Dermis microvascular lymphatic vessel endothelial cell (primary cell): Measurements from ENCODE around the gene CHD6. TPM values are rescaled to one million over a fixed set of nuclear protein-coding genes. Genes with fewer than 3 reads are reported as not detected.
A peak's percentile ranks its signal among the peaks of the same experiment; 100 is the strongest.

Experiments
- DNase-seq, 2 donors: peaks; one replicate each; pipeline versions ENCODE4 v3.0.0 to v3.0.0-alpha.2; 2010; ENCODE audit warnings: low read depth in 2 of 2
- total RNA-seq: library from RNA; depleted of rRNA; stranded (reverse); fragments of >200 nt; gene quantifications from 2 replicates; pipeline ENCODE4 v1.2.1, GENCODE V29; 2014

Gene CHD6
- total RNA-seq, 1 donor from 2014 or later: 15.7 TPM

GRCh38 chr20:41623625-41624375 is 5.6 kb upstream of the CHD6 start:
- DNase-seq: no peak

DNA sequence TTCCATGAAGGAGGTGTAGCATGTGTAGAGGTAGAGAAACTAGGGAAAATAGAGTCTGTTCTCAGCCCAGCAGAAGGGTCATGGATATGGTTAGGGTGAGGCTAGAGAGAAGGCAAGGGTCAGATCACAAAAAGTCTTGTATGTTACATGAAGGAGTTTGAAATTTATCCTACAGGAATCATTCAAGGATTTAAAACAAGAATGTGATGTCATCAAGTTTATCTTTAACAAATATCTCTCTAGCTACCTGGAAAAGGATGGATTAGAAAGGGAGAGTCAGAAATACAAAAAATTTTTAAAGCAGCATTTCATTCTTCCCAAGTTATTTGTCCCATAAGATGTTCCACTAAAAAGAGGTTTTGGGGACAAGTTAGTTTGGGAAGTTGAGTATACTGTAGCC is 4.4 kb upstream of the CHD6 start:
- DNase-seq: no peak

DNA sequence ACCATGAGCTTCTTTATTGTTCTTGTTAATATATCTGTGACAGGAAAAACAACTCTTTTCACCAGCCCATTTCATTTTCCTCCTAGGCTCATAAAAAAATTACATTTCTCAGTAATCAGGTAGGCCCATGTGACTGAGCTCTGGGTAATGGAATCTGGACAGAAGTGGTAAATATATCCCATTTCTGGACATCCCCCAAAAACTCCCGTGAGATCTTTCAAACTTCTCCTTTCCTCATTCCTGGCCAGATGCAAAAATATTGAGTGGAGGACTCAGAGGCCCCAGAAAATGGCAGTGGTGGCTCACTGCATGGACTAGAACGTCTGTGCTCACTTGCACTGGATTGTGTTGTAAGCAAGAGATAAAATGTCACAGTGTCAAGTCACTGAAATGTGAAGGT is 3.8 kb upstream of the CHD6 start:
- DNase-seq: no peak

GRCh38 chr20:41621421-41621820 is 3.2 kb upstream of the CHD6 start:
- DNase-seq: no peak

DNA sequence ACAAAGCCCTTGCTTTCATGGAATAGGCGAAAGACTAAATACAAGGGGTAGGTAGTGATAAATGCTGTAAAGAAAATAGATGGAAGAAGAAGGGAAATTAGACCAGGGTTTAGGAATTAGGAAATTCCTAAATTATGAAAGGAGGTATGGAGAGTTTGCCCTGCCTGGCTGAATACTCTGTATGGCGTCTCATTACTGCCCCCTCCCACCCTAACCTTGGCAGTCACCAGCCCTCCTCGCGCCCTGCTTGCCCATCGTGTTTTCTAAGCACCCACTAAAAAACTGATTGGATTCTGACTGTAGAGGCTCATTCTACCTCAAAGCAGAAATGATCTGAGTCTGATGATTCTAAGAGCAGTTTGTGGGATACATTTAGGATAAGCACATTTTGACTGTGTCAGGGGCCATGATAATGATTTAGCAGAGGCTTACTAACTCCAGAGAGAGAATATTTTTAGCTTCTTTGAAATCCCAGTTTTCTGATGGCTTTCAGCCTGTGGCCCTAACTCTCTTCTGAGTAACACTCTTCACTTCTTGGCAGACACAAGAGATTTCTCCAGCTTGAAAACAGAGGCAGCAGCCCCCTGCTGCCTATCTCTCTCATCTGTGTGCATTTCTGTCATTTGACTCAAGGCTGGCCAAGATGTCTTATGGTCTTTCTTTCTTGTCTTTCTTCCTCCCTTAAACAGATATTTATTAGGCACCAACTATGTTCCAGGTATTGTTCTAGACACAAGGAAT is 1.4 kb upstream of the CHD6 start:
- no peak for DNase-seq

GRCh38 chr20:41618807-41619311 is 682 bp upstream of the CHD6 start:
- DNase-seq: no peak

GRCh38 chr20:41617059-41617901 is 897 bp downstream of the CHD6 start:
- DNase-seq: peak in 1 of 2 donors; percentile 56

GRCh38 chr20:41616228-41616627 is 1.9 kb downstream of the CHD6 start:
- no peak for DNase-seq

GRCh38 chr20:41615676-41616075 is 2.5 kb downstream of the CHD6 start:
- DNase-seq: no peak

- no peak for DNase-seq
These were observed 3.1 kb downstream of the CHD6 start for GRCh38 chr20:41615110-41615509.

DNA sequence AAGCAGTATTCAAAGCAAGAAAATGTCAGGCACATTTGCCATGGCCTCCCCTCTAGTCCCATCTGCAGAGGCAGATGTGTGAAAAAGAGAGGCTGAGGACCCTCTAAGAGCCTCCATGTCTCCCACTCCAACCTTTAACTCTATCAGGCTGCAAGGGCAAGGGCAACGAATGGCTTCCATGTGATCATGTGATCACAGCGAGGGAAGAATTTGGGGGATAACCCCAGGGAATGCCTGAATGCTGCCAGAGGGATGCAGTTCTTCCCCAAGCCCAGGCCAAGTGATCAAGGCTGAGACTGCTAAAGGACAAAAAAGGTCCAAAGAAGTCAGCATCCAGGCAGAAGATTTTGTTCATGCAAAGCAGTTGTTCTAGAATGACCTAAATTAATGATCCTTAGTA is 4.9 kb downstream of the CHD6 start:
- DNase-seq: no peak

DNA sequence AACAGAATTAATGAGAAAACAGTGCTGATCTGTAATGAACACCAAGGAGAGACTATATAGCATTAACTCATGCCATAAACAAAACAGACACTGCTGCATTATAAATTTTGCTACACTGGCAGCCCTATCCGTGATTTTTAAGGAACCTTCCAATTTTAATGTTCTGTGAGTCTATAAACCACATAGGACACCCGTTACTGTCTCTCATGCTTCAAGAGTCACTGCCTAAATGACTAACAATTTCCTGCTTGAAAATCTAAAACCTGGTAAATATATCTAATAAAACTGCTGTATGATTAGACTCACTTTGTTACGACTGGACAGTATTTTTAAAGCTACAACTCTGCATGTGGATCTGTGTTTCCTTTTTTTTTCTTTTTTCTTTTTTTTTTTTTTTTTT is 8.7 kb downstream of the CHD6 start:
- no peak for DNase-seq

DNA sequence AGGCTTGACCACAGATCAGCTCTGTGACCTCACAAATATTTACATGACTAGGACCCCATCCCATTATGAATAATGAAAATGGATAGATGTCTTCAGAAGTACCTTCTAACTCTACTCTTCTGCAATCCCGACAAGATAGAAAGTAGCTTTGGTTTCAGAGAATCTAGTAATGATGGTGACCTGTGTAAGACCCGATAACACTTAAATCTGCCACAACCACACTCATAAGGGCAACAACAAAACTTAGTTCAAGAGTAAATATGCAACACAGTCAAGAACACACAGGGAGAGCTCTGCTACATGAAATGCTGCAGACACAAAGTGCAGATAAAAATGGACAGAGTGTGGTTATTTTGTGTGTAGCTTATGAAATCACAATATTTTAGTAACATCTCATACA is 9.6 kb downstream of the CHD6 start:
- DNase-seq: no peak

- no peak for DNase-seq
These were observed 10.4 kb downstream of the CHD6 start for GRCh38 chr20:41607791-41608190.

- DNase-seq: no peak
These were observed 14.2 kb downstream of the CHD6 start for GRCh38 chr20:41604002-41604401.

GRCh38 chr20:41601742-41602141 is 16.4 kb downstream of the CHD6 start:
- DNase-seq: no peak

- no peak for DNase-seq
These were observed 17.1 kb downstream of the CHD6 start for GRCh38 chr20:41600926-41601631.

GRCh38 chr20:41599699-41600104 is 18.5 kb downstream of the CHD6 start:
- peak in 1 of 2 donors; percentile 6 for DNase-seq

GRCh38 chr20:41598719-41599118 is 19.5 kb downstream of the CHD6 start:
- no peak for DNase-seq

- DNase-seq: no peak
These were observed 23.5 kb downstream of the CHD6 start for GRCh38 chr20:41594514-41595322.
